Right atrium auricular region (tissue), 2 donors: ENCODE measurements around the gene RASGRP2. TPM values are rescaled to one million over a fixed set of nuclear protein-coding genes. Genes with fewer than 3 reads are reported as not detected.

Experiments
- DNase-seq: peaks from one replicate; pipeline ENCODE4 v3.0.0-alpha.2; 2019; ENCODE audit warnings: low spot score
- H3K27ac ChIP-seq, 2 donors: fragments of 200-600 bp; sonication (generic); 1 replicate in 1 of 2; 2 replicates in 1 of 2; pipeline ENCODE4 v1.5.1; 2016 to 2019
- H3K27me3 ChIP-seq, 2 donors: fragments of 200-600 bp; sonication (generic); one replicate each; pipeline versions ENCODE4 v1.5.1 to v1.6.0; 2017 to 2019
- H3K36me3 ChIP-seq: fragments of 200-600 bp; sonication (generic); one replicate; pipeline ENCODE4 v1.5.1; 2016
- H3K4me1 ChIP-seq, 2 donors: fragments of 200-600 bp; sonication (generic); one replicate each; pipeline versions ENCODE4 v1.5.1 to v1.6.0; 2017 to 2019
- H3K4me3 ChIP-seq, 2 donors: fragments of 200-600 bp; sonication (generic); 1 replicate in 1 of 2; 2 replicates in 1 of 2; pipeline ENCODE4 v1.5.1; 2017 to 2019; ENCODE audit warnings: mild to moderate bottlenecking in 1 of 2, moderate library complexity in 1 of 2
- H3K9me3 ChIP-seq, 2 donors: fragments of 200-600 bp; sonication (generic); one replicate each; pipeline ENCODE4 v1.5.1; 2019
- CTCF ChIP-seq, 2 donors: fragments of 200-600 bp; sonication (generic); IDR thresholded peaks; one replicate each; pipeline ENCODE4 v1.5.1; 2019; ENCODE audit warnings: antibody characterized with exemption in 2 of 2
- total RNA-seq, 2 donors: library from RNA; depleted of rRNA; stranded (reverse); fragments of >200 nt; gene quantifications; one replicate each; pipeline ENCODE4 v1.1.0, GENCODE V29; 2016

Gene RASGRP2
- total RNA-seq, 2 donors from 2014 or later = 28.1 to 30.4 TPM

DNA sequence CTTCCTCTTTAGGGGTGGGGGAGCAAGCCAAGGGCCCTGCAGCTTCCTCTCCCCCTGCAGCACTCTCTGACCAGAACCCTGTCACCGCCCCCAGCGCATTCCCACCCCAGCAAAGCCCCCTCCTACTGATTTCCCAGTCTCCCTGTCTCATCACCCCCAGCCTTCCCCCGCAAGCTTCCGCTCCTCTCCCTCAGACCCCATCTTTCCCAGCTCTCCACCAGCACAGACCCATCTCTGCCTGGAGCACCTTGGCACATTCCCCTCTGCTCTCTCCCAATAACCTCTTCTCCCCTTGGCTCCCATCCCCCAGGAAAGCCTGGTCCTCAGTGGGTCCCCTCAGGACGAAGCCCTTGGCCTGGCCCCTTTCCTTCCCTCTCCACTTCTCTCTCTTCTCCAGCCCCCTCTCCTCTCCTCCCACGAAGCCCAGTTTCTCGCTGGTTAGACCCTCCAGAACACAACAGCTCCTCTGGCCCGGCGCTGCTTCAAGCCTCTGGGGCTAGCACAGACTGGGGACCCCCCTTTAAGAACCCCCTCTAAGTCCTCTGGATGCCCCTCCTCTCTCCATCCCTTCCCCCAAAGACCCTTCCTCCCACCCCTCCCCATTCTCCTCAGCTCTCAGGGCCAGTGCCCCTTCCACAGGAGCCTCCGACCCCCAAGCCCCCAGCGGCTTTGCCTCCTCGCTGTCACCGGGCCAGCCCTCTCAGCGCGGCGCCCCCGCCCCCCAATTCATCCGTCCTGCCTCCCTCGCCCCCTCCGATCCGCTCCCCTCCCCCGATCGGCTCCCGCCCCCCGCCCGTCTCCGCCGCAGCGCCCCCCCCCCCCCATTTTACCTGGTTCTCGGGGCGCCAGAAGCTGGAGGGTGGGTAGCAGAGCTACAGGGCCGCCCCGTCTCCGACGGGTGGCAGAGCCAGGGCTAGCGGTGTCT is 21.5 kb downstream of the RASGRP2 start:
- H3K27me3 ChIP-seq = peaks cover 3% of the 10 kb centered on the region in 2 donors

GRCh38 chr11:64721359-64721699 is 22.6 kb downstream of the RASGRP2 start:
- no peak for DNase-seq
- peaks cover 3% of the 10 kb centered on the region in 2 donors for H3K27me3 ChIP-seq
- no peaks in the 10 kb centered on the region for H3K36me3 ChIP-seq
- no peak overlapping the region for H3K4me3 ChIP-seq
- H3K9me3 ChIP-seq = no peaks in the 10 kb centered on the region
- no peak for TF ChIP-seq CTCF (IDR thresholded peaks at IDR 0.05)
- no peak overlapping the region for H3K27ac ChIP-seq
- H3K4me1 ChIP-seq = peaks cover 0 to 8% of the 10 kb centered on the region in 2 donors

More for the DNA sequence above, 21.5 kb downstream of the RASGRP2 start:
- Histone ChIP-seq H3K4me1 (peaks cover 0 to 8% of the 10 kb centered on the region in 2 donors), H3K4me3 (no peak overlapping the region), H3K36me3 (no peaks in the 10 kb centered on the region), H3K9me3 (no peaks in the 10 kb centered on the region), H3K27ac (no peak overlapping the region)
- TF ChIP-seq CTCF (IDR thresholded peaks at IDR 0.05) = no peak
- no peak for DNase-seq

DNA sequence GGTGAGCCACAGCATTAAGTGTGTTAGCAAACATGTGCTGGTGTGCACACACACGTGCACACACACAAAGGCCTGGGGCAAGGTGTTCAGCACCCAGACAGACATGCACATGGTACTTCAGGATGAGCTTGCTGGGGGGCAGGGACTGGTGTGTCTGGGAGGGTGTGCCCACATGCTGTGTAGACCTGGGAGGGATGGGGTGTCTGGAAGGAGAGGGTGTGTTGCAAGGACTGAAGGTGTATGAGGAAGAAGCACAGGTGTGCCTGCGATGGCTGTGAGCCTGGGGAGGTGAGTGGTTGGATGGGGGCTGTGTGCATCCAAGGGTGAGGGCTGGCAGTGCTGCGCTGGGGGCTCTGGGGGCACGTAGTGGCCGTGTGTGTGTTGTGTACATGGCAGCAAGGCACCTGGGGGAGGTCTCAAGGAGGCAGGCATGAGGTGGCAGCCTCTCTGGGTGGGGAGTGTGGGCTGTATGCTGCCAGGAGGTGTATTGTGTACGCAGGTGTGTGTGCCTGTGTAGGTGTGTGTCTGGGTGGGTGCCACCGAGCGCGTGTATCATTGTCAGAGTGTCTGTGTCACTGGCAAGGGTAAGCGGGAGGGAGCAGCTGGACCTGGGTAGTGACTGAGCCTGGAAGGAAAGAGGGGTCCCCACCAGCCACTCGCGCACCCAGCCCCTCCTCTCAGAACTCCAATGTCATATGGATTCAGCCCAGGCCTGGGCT is 23.1 kb downstream of the RASGRP2 start:
- TF ChIP-seq CTCF (IDR thresholded peaks at IDR 0.05) = no peak
- DNase-seq = no peak
- peaks cover 3% of the 10 kb centered on the region in 2 donors for H3K27me3 ChIP-seq
- H3K36me3 ChIP-seq = no peaks in the 10 kb centered on the region
- no peak overlapping the region for H3K4me3 ChIP-seq
- H3K4me1 ChIP-seq = peaks cover 0 to 8% of the 10 kb centered on the region in 2 donors
- no peaks in the 10 kb centered on the region for H3K9me3 ChIP-seq
- H3K27ac ChIP-seq = no peak overlapping the region

GRCh38 chr11:64720167-64720566 is 23.8 kb downstream of the RASGRP2 start:
- H3K27me3 ChIP-seq = peaks cover 3% of the 10 kb centered on the region in 2 donors
- H3K36me3 ChIP-seq = no peaks in the 10 kb centered on the region
- no peak for DNase-seq
- peaks cover 0 to 8% of the 10 kb centered on the region in 2 donors for H3K4me1 ChIP-seq
- no peak for TF ChIP-seq CTCF (IDR thresholded peaks at IDR 0.05)
- no peaks in the 10 kb centered on the region for H3K9me3 ChIP-seq
- H3K27ac ChIP-seq = no peak overlapping the region
- H3K4me3 ChIP-seq = no peak overlapping the region

DNA sequence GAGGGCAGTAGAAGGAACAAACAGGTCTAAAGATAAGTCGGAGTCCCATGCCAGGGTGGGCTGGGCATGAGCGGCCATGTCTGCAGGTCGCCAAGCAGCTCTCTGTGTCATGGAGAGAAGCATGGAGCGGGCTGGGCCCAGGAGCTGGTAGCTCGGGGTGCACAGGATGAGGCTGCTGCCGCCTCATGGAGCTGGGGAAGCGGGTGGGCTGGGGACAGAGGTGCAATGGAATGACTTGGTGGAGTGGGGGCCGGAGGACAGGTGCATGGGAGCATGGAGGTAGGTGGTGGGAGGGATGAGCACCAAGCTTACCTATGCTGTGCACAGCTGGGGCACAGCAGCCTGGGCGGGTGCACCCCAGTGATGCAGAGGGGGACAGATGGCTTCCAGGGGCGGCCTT is 24.5 kb downstream of the RASGRP2 start:
- no peaks in the 10 kb centered on the region for H3K9me3 ChIP-seq
- no peaks in the 10 kb centered on the region for H3K36me3 ChIP-seq
- H3K4me1 ChIP-seq = peaks cover 0 to 8% of the 10 kb centered on the region in 2 donors
- no peak overlapping the region for H3K4me3 ChIP-seq
- no peak overlapping the region for H3K27ac ChIP-seq
- TF ChIP-seq CTCF (IDR thresholded peaks at IDR 0.05) = no peak
- H3K27me3 ChIP-seq = peaks cover 3% of the 10 kb centered on the region in 2 donors
- DNase-seq = no peak
